Measurements from ENCODE around the gene GABBR2. TPM values are rescaled to one million over a fixed set of nuclear protein-coding genes. Genes with fewer than 3 reads are reported as not detected.

GABBR2 gene
- total RNA-seq, 1 experiment from 2014 or later, result 0.33 TPM

DNA sequence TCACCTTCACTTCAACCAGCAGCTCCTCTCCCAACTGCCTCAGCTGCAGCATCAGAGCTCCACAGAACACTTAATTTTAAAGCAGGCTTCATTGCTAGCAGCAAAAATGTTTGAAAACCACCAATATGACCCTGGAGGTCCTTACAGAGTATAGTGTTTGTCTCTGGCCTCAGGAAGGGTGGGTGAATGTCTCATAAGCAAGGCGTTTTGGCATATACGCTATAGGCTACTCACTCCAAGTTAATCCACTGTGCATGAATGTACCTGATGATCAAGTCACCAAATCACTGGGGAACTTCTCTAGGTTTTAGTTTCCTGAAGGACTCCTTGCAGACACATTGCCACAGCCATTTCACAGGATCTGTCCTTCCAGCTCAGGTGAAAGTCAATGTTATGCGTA lies 125.3 kb downstream of the GABBR2 start:
- no TSS peak for BruUV-seq (replicated peaks)
- Mint-ChIP-seq H3K36me3 (ENCODE audit: insufficient read depth, unreplicated experiment) (no peaks in the 10 kb centered on the region), H3K27me3 (ENCODE audit: unreplicated experiment) (peaks cover 62% of the 10 kb centered on the region), H3K4me3 (ENCODE audit: low read depth, unreplicated experiment) (no peak overlapping the region), H3K4me1 (ENCODE audit: low read depth, unreplicated experiment) (no peaks in the 10 kb centered on the region), H3K9me3 (ENCODE audit: low read depth, unreplicated experiment) (no peaks in the 10 kb centered on the region), H3K27ac (ENCODE audit: unreplicated experiment) (no peak overlapping the region)
- intact Hi-C loops (cut with micrococcal nuclease; ENCODE audit: unreplicated experiment), result no loop called here
- TF ChIP-seq, protein P1, sequence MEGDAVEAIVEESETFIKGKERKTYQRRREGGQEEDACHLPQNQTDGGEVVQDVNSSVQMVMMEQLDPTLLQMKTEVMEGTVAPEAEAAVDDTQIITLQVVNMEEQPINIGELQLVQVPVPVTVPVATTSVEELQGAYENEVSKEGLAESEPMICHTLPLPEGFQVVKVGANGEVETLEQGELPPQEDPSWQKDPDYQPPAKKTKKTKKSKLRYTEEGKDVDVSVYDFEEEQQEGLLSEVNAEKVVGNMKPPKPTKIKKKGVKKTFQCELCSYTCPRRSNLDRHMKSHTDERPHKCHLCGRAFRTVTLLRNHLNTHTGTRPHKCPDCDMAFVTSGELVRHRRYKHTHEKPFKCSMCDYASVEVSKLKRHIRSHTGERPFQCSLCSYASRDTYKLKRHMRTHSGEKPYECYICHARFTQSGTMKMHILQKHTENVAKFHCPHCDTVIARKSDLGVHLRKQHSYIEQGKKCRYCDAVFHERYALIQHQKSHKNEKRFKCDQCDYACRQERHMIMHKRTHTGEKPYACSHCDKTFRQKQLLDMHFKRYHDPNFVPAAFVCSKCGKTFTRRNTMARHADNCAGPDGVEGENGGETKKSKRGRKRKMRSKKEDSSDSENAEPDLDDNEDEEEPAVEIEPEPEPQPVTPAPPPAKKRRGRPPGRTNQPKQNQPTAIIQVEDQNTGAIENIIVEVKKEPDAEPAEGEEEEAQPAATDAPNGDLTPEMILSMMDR (IDR thresholded peaks at IDR 0.05; ENCODE audit: unreplicated experiment), result no peak
- CTCF ChIA-PET, result no interaction called here
- DNase-seq, result no peak

DNA sequence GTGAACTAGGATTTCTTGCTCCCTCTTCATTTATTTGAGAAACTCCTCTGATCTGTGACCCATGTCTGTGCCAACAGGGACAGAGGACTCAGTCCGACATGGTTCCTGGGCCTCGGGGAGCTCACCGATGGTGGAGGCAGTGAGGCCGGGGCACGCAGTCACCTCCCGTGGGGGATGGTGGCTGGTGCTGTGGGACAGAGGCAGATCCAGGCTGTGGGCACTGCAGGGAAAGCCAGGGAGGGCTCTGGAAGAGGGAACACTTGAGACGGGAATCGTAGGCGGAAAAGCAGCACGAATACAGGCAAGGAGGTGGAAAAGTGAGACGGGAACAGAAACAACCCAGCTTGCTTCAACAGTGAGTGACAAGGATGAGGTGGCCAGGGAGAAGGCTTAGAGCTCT lies 127.8 kb downstream of the GABBR2 start:
- Mint-ChIP-seq H3K4me3 (ENCODE audit: low read depth, unreplicated experiment) (no peak overlapping the region), H3K27ac (ENCODE audit: unreplicated experiment) (no peak overlapping the region), H3K27me3 (ENCODE audit: unreplicated experiment) (peaks cover 67% of the 10 kb centered on the region), H3K4me1 (ENCODE audit: low read depth, unreplicated experiment) (peaks cover 4% of the 10 kb centered on the region), H3K36me3 (ENCODE audit: insufficient read depth, unreplicated experiment) (no peaks in the 10 kb centered on the region), H3K9me3 (ENCODE audit: low read depth, unreplicated experiment) (no peaks in the 10 kb centered on the region)
- TF ChIP-seq, protein P1 (IDR thresholded peaks at IDR 0.05; ENCODE audit: unreplicated experiment), result no peak
- CTCF ChIA-PET, result interaction anchor here (0.6 kb wide), 1 partner anchor 46 kb away, joined by 3 read pairs; no protein-coding TSS in a partner anchor
- no TSS peak for BruUV-seq (replicated peaks)
- intact Hi-C loops (cut with micrococcal nuclease; ENCODE audit: unreplicated experiment), result no loop called here
- DNase-seq, result no peak

DNA sequence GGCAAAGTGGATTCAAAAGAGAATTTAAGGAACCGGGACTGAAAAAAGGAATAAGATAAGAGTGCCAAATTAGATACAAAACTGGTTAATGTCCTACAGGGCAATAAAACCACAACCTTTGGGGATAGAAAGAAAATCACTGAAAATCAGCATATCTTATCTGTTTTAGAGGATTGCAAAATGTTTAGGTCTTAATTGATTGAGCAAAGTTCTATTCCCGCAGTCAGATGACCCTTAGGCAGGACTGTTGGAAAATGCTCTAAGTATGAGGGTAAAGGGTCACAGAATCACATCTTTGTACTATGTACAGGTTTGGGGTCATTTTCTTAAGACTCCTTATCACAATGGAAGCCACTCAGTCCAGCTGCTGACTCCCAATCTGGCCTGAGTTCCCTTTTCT lies 129.0 kb downstream of the GABBR2 start:
- Mint-ChIP-seq H3K4me3 (ENCODE audit: low read depth, unreplicated experiment) (no peak overlapping the region), H3K27me3 (ENCODE audit: unreplicated experiment) (peaks cover 67% of the 10 kb centered on the region), H3K27ac (ENCODE audit: unreplicated experiment) (no peak overlapping the region), H3K36me3 (ENCODE audit: insufficient read depth, unreplicated experiment) (no peaks in the 10 kb centered on the region), H3K9me3 (ENCODE audit: low read depth, unreplicated experiment) (no peaks in the 10 kb centered on the region), H3K4me1 (ENCODE audit: low read depth, unreplicated experiment) (peaks cover 13% of the 10 kb centered on the region)
- intact Hi-C loops (cut with micrococcal nuclease; ENCODE audit: unreplicated experiment), result loop anchor here (10.0 kb wide), 1 partner anchor 125 kb away; the partner anchor contains the start of gene GABBR2
- BruUV-seq (replicated peaks), result no TSS peak
- no peak for DNase-seq
- CTCF ChIA-PET, result no interaction called here
- TF ChIP-seq, protein P1 (IDR thresholded peaks at IDR 0.05; ENCODE audit: unreplicated experiment), result no peak

DNA sequence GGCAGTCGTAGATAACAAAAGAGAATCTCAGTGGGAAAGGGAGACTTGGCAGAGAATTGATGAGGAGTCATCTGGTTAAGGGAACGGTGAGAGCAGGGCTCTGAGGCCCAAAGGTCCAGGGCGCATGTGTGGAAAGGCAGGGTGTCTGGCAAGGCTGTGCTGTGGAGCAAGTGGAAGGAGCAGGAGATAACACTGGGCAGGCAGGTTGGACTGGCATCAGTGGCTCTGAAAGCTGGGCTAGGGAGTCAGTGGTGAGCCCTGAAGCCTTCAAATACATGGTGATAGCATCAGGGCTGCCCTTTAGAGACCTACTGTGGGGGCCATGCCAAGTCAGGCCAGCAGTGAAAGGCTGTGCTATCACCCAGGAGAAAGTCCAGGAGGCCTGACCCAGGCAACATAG lies 131.3 kb downstream of the GABBR2 start:
- H3K36me3 Mint-ChIP-seq (ENCODE audit: insufficient read depth, unreplicated experiment), result no peaks in the 10 kb centered on the region
- peaks cover 64% of the 10 kb centered on the region for H3K27me3 Mint-ChIP-seq (ENCODE audit: unreplicated experiment)
- BruUV-seq (replicated peaks), result no TSS peak
- DNase-seq, result no peak
- H3K4me3 Mint-ChIP-seq (ENCODE audit: low read depth, unreplicated experiment), result no peak overlapping the region
- intact Hi-C loops (cut with micrococcal nuclease; ENCODE audit: unreplicated experiment), result loop anchor here (10.0 kb wide), 1 partner anchor 127 kb away; the partner anchor contains the start of gene GABBR2
- H3K9me3 Mint-ChIP-seq (ENCODE audit: low read depth, unreplicated experiment), result no peaks in the 10 kb centered on the region
- no peak overlapping the region for H3K27ac Mint-ChIP-seq (ENCODE audit: unreplicated experiment)
- CTCF ChIA-PET, result no interaction called here
- peaks cover 13% of the 10 kb centered on the region for H3K4me1 Mint-ChIP-seq (ENCODE audit: low read depth, unreplicated experiment)
- TF ChIP-seq, protein P1 (IDR thresholded peaks at IDR 0.05; ENCODE audit: unreplicated experiment), result no peak
